SK-N-SH (cell line): Measurements from ENCODE around the gene ALG9. TPM values are rescaled to one million over a fixed set of nuclear protein-coding genes. Genes with fewer than 3 reads are reported as not detected.

Experiments
- CTCF ChIA-PET: fragments of 300-600, 350-600 bp; formaldehyde crosslinking; extraction: SDS; loops from one replicate; lab custom pipeline; 2021; lab: Yijun Ruan, JAX
- POLR2A ChIA-PET: fragments of 350-600 bp; sonication (Branson Sonifier 250); formaldehyde crosslinking; extraction: SDS; loops from one replicate; lab custom pipeline; 2020; ENCODE audit warnings: antibody characterized with exemption, inconsistent platforms; lab: Yijun Ruan, JAX
- DNase-seq: peaks from one replicate; pipeline ENCODE4 v3.0.0; 2012
- H2AFZ ChIP-seq: fragments of 200-600 bp; sonication (generic); 2 replicates; pipeline ENCODE4 v1.8.1; 2016; ENCODE audit warnings: antibody characterized with exemption, mild to moderate bottlenecking, low read depth
- H3F3A ChIP-seq: fragments of 200-600 bp; sonication (generic); replicated peaks from 2 replicates; pipeline ENCODE3; 2016; ENCODE audit warnings: antibody characterized with exemption, mild to moderate bottlenecking; ENCODE audit not compliant: insufficient read depth
- H3K27ac ChIP-seq, 2 experiments: fragments of 200-500 bp in 1 of 2; fragments of 200-600 bp in 1 of 2; sonication (Bioruptor generic) in 1 of 2; sonication (generic), shearing (Covaris generic) in 1 of 2; 2 replicates each; pipeline versions ENCODE4 v1.5.1 to v1.6.1; 2014 to 2016; ENCODE audit warnings: low read depth in 2 of 2, inconsistent platforms in 1 of 2, low read length in 1 of 2, mild to moderate bottlenecking in 1 of 2, mixed read lengths in 1 of 2
- H3K27me3 ChIP-seq: fragments of 200-600 bp; sonication (generic), shearing (Covaris generic); 2 replicates; pipeline ENCODE4 v1.6.1; 2016; ENCODE audit warnings: mixed run types; ENCODE audit not compliant: insufficient read depth
- H3K36me3 ChIP-seq, 2 experiments: fragments of 200-500 bp in 1 of 2; fragments of 200-600 bp in 1 of 2; sonication (Bioruptor generic) in 1 of 2; sonication (generic) in 1 of 2; replicated peaks in 1 of 2; 2 replicates each; pipeline versions ENCODE3 to v1.5.1; 2014 to 2016; ENCODE audit warnings: low read length in 1 of 2, mild to moderate bottlenecking in 1 of 2; ENCODE audit not compliant: insufficient read depth in 2 of 2, control insufficient read depth in 1 of 2
- H3K4me1 ChIP-seq, 2 experiments: fragments of 200-500 bp in 1 of 2; fragments of 200-600 bp in 1 of 2; sonication (Bioruptor generic) in 1 of 2; sonication (generic), shearing (Covaris generic) in 1 of 2; 2 replicates each; pipeline versions ENCODE4 v1.5.1 to v1.6.1; 2014 to 2016; ENCODE audit warnings: low read depth in 1 of 2, low read length in 1 of 2, mixed run types in 1 of 2; ENCODE audit not compliant: insufficient read depth in 2 of 2, control insufficient read depth in 1 of 2
- H3K4me2 ChIP-seq: fragments of 200-600 bp; sonication (generic), shearing (Covaris generic); 2 replicates; pipeline ENCODE4 v1.6.1; 2017; ENCODE audit warnings: mixed run types
- H3K4me3 ChIP-seq, 2 experiments: fragments of 200-500 bp in 1 of 2; fragments of 200-600 bp in 1 of 2; sonication (Bioruptor generic) in 1 of 2; sonication (generic), shearing (Covaris generic) in 1 of 2; 2 replicates each; pipeline versions ENCODE4 v1.5.1 to v1.8.1; 2014 to 2016; ENCODE audit warnings: low read depth in 2 of 2, inconsistent platforms in 1 of 2, low read length in 1 of 2, mild to moderate bottlenecking in 1 of 2, mixed read lengths in 1 of 2, moderate library complexity in 1 of 2
- H3K79me2 ChIP-seq: fragments of 200-600 bp; sonication (generic); 2 replicates; pipeline ENCODE4 v1.8.1; 2017; ENCODE audit warnings: mild to moderate bottlenecking; ENCODE audit not compliant: insufficient read depth
- H3K9ac ChIP-seq: fragments of 200-600 bp; sonication (generic); 2 replicates; pipeline ENCODE4 v1.6.1; 2017; ENCODE audit warnings: mixed run types
- H3K9me2 ChIP-seq: fragments of 200-600 bp; sonication (generic); 2 replicates; pipeline ENCODE4 v1.6.1; 2017; ENCODE audit warnings: mixed run types
- H3K9me3 ChIP-seq: fragments of 200-600 bp; sonication (generic); 2 replicates; pipeline ENCODE4 v1.6.1; 2017; ENCODE audit warnings: mixed run types, mild to moderate bottlenecking, moderate library complexity
- H4K20me1 ChIP-seq: fragments of 200-600 bp; sonication (generic); 2 replicates; pipeline ENCODE4 v1.6.1; 2017; ENCODE audit warnings: mild to moderate bottlenecking, mixed run types; ENCODE audit not compliant: insufficient read depth
- ELF1 ChIP-seq: IDR thresholded peaks from 2 replicates; pipeline ENCODE4 v1.4.0; 2012
- EP300 ChIP-seq, 2 experiments: IDR thresholded peaks; 2 replicates each; pipeline versions ENCODE4 v1.4.0 to v1.6.1; 2012; ENCODE audit warnings: borderline replicate concordance in 1 of 2, low read depth in 1 of 2, low read length in 1 of 2
- FOSL2 ChIP-seq: IDR thresholded peaks from 2 replicates; pipeline ENCODE4 v1.4.0; 2012; ENCODE audit warnings: low read depth, mild to moderate bottlenecking, moderate library complexity, borderline replicate concordance
- FOXJ3 ChIP-seq: sonication (generic); formaldehyde crosslinking; IDR thresholded peaks from 2 replicates; pipeline ENCODE4 v1.5.1; 2020; ENCODE audit warnings: mild to moderate bottlenecking, missing genetic modification reagents
- GATA2 ChIP-seq: sonication (generic); formaldehyde crosslinking; IDR thresholded peaks from 2 replicates; pipeline ENCODE4 v1.5.0; 2020; ENCODE audit warnings: mild to moderate bottlenecking, missing genetic modification reagents
- JUND ChIP-seq: IDR thresholded peaks from 2 replicates; pipeline ENCODE4 v1.4.0; 2012
- PBX3 ChIP-seq: IDR thresholded peaks from 2 replicates; pipeline ENCODE4; 2012
- POLR2AphosphoS5 ChIP-seq: IDR thresholded peaks from 2 replicates; pipeline ENCODE4 v1.6.1; 2012; ENCODE audit warnings: low read depth, low read length
- RCOR1 ChIP-seq: fragments of 150-350 bp; IDR thresholded peaks from 2 replicates; pipeline ENCODE4 v1.6.1; 2017; ENCODE audit warnings: antibody characterized with exemption, low read length
- SIN3A ChIP-seq: IDR thresholded peaks from 2 replicates; pipeline ENCODE4 v1.6.1; 2012; ENCODE audit warnings: low read depth, mild to moderate bottlenecking, low read length, moderate library complexity, borderline replicate concordance
- SMC3 ChIP-seq: IDR thresholded peaks from 2 replicates; pipeline ENCODE4 v1.6.1; 2012; ENCODE audit warnings: low read depth, low read length, improper control_type of control experiment
- TEAD4 ChIP-seq: IDR thresholded peaks from 2 replicates; pipeline ENCODE4 v1.4.0; 2012; ENCODE audit warnings: mild to moderate bottlenecking, borderline replicate concordance; ENCODE audit not compliant: insufficient read depth
- USF1 ChIP-seq: IDR thresholded peaks from 2 replicates; pipeline ENCODE4 v1.4.0; 2012; ENCODE audit warnings: low read depth, borderline replicate concordance
- USF2 ChIP-seq: fragments of 150-350 bp; IDR thresholded peaks from 2 replicates; pipeline ENCODE4 v1.6.1; 2017; ENCODE audit warnings: antibody characterized with exemption, low read length, low read depth, borderline replicate concordance
- YY1 ChIP-seq: IDR thresholded peaks from 2 replicates; pipeline ENCODE4 v1.4.0; 2012; ENCODE audit warnings: low read depth, mild to moderate bottlenecking
- ZBTB33 ChIP-seq: IDR thresholded peaks from 2 replicates; pipeline ENCODE4 v1.4.0; 2012; ENCODE audit warnings: low read depth, borderline replicate concordance
- WGBS: methylation state at CpG from one replicate; pipeline ENCODE4 v1.1.6; 2017; ENCODE audit warnings: low lambda C conversion rate; 5-methylcytosine and 5-hydroxymethylcytosine counted together
- polyA plus RNA-seq, 3 experiments: library from polyadenylated mRNA; depleted of rRNA; stranded (reverse); fragments of >200 nt; gene quantifications; 2 replicates each; pipeline ENCODE4 v1.2.3, GENCODE V29; 2012

ALG9 gene
- polyA plus RNA-seq, 1 of the 3 experiments (the other 2 are of a cell fraction): 17.9 TPM

- Histone ChIP-seq H3K27ac (peak overlapping the region in 1 of 2 experiments; percentile 81; a peak in 2 of 4 replicates), H3K9me3 (no peaks in the 10 kb centered on the region), H3K4me2 (peak overlapping the region; percentile 31; the same call in 1 of the 2 replicates), H3K9ac (peak overlapping the region; percentile 15; the same call in 1 of the 2 replicates), H3K4me1 (peaks cover 15 to 26% of the 10 kb centered on the region in 2 experiments; a peak in 3 of 4 replicates), H3K27me3 (no peaks in the 10 kb centered on the region), H3F3A (peaks cover 27% of the 10 kb centered on the region), H3K4me3 (no peak overlapping the region), H4K20me1 (no peaks in the 10 kb centered on the region), H3K79me2 (no peaks in the 10 kb centered on the region), H3K36me3 (peaks cover 0 to 5% of the 10 kb centered on the region in 2 experiments), H3K9me2 (no peaks in the 10 kb centered on the region), H2AFZ (no peak overlapping the region)
- DNase-seq: no peak
- WGBS: 86% methylated on average over 6 of the region's 6 CpGs
- POLR2A ChIA-PET: no interaction called here
- CTCF ChIA-PET: interaction anchor here (1.5 to 2.6 kb wide), 4 partner anchors 16 to 206 kb away, joined by 8 to 13 read pairs (median 10); no protein-coding TSS in a partner anchor
- TF ChIP-seq YY1 (no peak), FOSL2 (peak; percentile 12; the same call in 1 of the 2 replicates)
Measured at GRCh38 chr11:111792955-111793500, 78.4 kb downstream of the ALG9 start.

- H3K79me2 ChIP-seq: no peaks in the 10 kb centered on the region
- no peaks in the 10 kb centered on the region for H3K27me3 ChIP-seq
- TF ChIP-seq RCOR1 (no peak), USF2 (no peak), YY1 (no peak), TEAD4 (no peak), POLR2AphosphoS5 (no peak), USF1 (no peak), JUND (no peak), FOXJ3 (CRISPR knock-in tag) (no peak), EP300 (IDR thresholded peaks at IDR 0.05; ENCODE audit: borderline replicate concordance in 1 of 2, low read depth in 1 of 2, low read length in 1 of 2) (no peak), ELF1 (no peak), SIN3A (no peak), GATA2 (CRISPR knock-in tag) (no peak), ZBTB33 (no peak), FOSL2 (no peak), PBX3 (no peak), SMC3 (no peak)
- H3F3A ChIP-seq: peaks cover 23% of the 10 kb centered on the region
- no peak overlapping the region for H3K9ac ChIP-seq
- H3K27ac ChIP-seq: peak overlapping the region in 1 of 2 experiments; percentile 81; a peak in 1 of 4 replicates
- no peak overlapping the region for H3K4me2 ChIP-seq
- H3K9me3 ChIP-seq: no peaks in the 10 kb centered on the region
- H3K36me3 ChIP-seq: peaks cover 0 to 5% of the 10 kb centered on the region in 2 experiments
- no peaks in the 10 kb centered on the region for H3K9me2 ChIP-seq
- H3K4me3 ChIP-seq: no peak overlapping the region
- ChIA-PET POLR2A (no interaction called here), CTCF (interaction anchor here (1.5 to 2.6 kb wide), 3 partner anchors 15 to 206 kb away, joined by 8 to 13 read pairs (median 11); no protein-coding TSS in a partner anchor)
- H4K20me1 ChIP-seq: no peaks in the 10 kb centered on the region
- DNase-seq: no peak
- no peak overlapping the region for H2AFZ ChIP-seq
- peaks cover 14 to 26% of the 10 kb centered on the region in 2 experiments; a peak in 3 of 4 replicates for H3K4me1 ChIP-seq
- 97% methylated on average over 1 of the region's 1 CpG for WGBS
Measured at GRCh38 chr11:111792314-111792713, 79.1 kb downstream of the ALG9 start.
